ENCODE results near the gene SAMD5.

Gene SAMD5

GRCh38 chr6:147508042-147508865 is at the start of gene SAMD5:
Gene SAMD5, plus strand, starts transcription at chr6:147508690. Its CDS starts 239 bp downstream, at chr6:147508929.
- Histone ChIP-seq H3K4me3 (ENCODE audit: low read length) (peak within 1 kb of the TSS; percentile 74), H3K9ac (ENCODE audit: low read depth, low read length) (0 out of 2 replicates have a peak within 1 kb of the TSS, but pooled peaks have one; percentile 39), H3K27me3 (ENCODE audit: insufficient read depth, low read length) (peaks cover 100% of the 10 kb centered on the region), H3K36me3 (ENCODE audit: insufficient read depth, low read depth, low read length) (no peaks in the 10 kb centered on the region), H3K9me3 (ENCODE audit: insufficient read depth, low read depth, low read length) (no peaks in the 10 kb centered on the region), H3K4me1 (ENCODE audit: insufficient read depth, low read length) (peaks cover 4% of the 10 kb centered on the region; the same call in 1 of the 2 replicates), H3K27ac (ENCODE audit: low read length) (no peak within 1 kb of the TSS)

GRCh38 chr6:147459780-147460179 is 48.7 kb upstream of the SAMD5 start:
- Histone ChIP-seq H3K9me3 (ENCODE audit: insufficient read depth, low read depth, low read length) (no peaks in the 10 kb centered on the region), H3K27ac (ENCODE audit: low read length) (no peak overlapping the region), H3K4me3 (ENCODE audit: low read length) (no peak overlapping the region)

GRCh38 chr6:147463651-147464050 is 44.8 kb upstream of the SAMD5 start:
- Histone ChIP-seq H3K4me1 (ENCODE audit: insufficient read depth, low read length) (no peaks in the 10 kb centered on the region), H3K4me3 (ENCODE audit: low read length) (no peak overlapping the region), H3K27ac (ENCODE audit: low read length) (no peak overlapping the region), H3K27me3 (ENCODE audit: insufficient read depth, low read length) (no peaks in the 10 kb centered on the region), H3K36me3 (ENCODE audit: insufficient read depth, low read depth, low read length) (no peaks in the 10 kb centered on the region), H3K9ac (ENCODE audit: low read depth, low read length) (no peak overlapping the region), H3K9me3 (ENCODE audit: insufficient read depth, low read depth, low read length) (no peaks in the 10 kb centered on the region)

More at GRCh38 chr6:147459780-147460179, 48.7 kb upstream of the SAMD5 start:
- H3K36me3 ChIP-seq (ENCODE audit: insufficient read depth, low read depth, low read length): no peaks in the 10 kb centered on the region
- H3K4me1 ChIP-seq (ENCODE audit: insufficient read depth, low read length): no peaks in the 10 kb centered on the region
- no peak overlapping the region for H3K9ac ChIP-seq (ENCODE audit: low read depth, low read length)
- no peaks in the 10 kb centered on the region for H3K27me3 ChIP-seq (ENCODE audit: insufficient read depth, low read length)

- Histone ChIP-seq H3K9ac (ENCODE audit: low read depth, low read length) (no peak overlapping the region), H3K4me1 (ENCODE audit: insufficient read depth, low read length) (no peaks in the 10 kb centered on the region), H3K36me3 (ENCODE audit: insufficient read depth, low read depth, low read length) (no peaks in the 10 kb centered on the region), H3K9me3 (ENCODE audit: insufficient read depth, low read depth, low read length) (no peaks in the 10 kb centered on the region), H3K27ac (ENCODE audit: low read length) (no peak overlapping the region), H3K4me3 (ENCODE audit: low read length) (no peak overlapping the region), H3K27me3 (ENCODE audit: insufficient read depth, low read length) (no peaks in the 10 kb centered on the region)
Measured at GRCh38 chr6:147467428-147467827, 41.1 kb upstream of the SAMD5 start.

GRCh38 chr6:147467886-147468285 is 40.6 kb upstream of the SAMD5 start:
- Histone ChIP-seq H3K9ac (ENCODE audit: low read depth, low read length) (no peak overlapping the region), H3K27ac (ENCODE audit: low read length) (no peak overlapping the region), H3K27me3 (ENCODE audit: insufficient read depth, low read length) (no peaks in the 10 kb centered on the region), H3K4me1 (ENCODE audit: insufficient read depth, low read length) (no peaks in the 10 kb centered on the region), H3K4me3 (ENCODE audit: low read length) (no peak overlapping the region), H3K36me3 (ENCODE audit: insufficient read depth, low read depth, low read length) (no peaks in the 10 kb centered on the region), H3K9me3 (ENCODE audit: insufficient read depth, low read depth, low read length) (no peaks in the 10 kb centered on the region)

GRCh38 chr6:147468634-147469033 is 39.9 kb upstream of the SAMD5 start:
- Histone ChIP-seq H3K9me3 (ENCODE audit: insufficient read depth, low read depth, low read length) (no peaks in the 10 kb centered on the region), H3K36me3 (ENCODE audit: insufficient read depth, low read depth, low read length) (no peaks in the 10 kb centered on the region), H3K27me3 (ENCODE audit: insufficient read depth, low read length) (no peaks in the 10 kb centered on the region), H3K4me1 (ENCODE audit: insufficient read depth, low read length) (no peaks in the 10 kb centered on the region), H3K9ac (ENCODE audit: low read depth, low read length) (no peak overlapping the region), H3K4me3 (ENCODE audit: low read length) (no peak overlapping the region), H3K27ac (ENCODE audit: low read length) (no peak overlapping the region)

- H3K4me3 ChIP-seq (ENCODE audit: low read length): no peak overlapping the region
- H3K9ac ChIP-seq (ENCODE audit: low read depth, low read length): no peak overlapping the region
- H3K27me3 ChIP-seq (ENCODE audit: insufficient read depth, low read length): no peaks in the 10 kb centered on the region
- H3K9me3 ChIP-seq (ENCODE audit: insufficient read depth, low read depth, low read length): no peaks in the 10 kb centered on the region
- no peaks in the 10 kb centered on the region for H3K36me3 ChIP-seq (ENCODE audit: insufficient read depth, low read depth, low read length)
- H3K27ac ChIP-seq (ENCODE audit: low read length): no peak overlapping the region
- H3K4me1 ChIP-seq (ENCODE audit: insufficient read depth, low read length): no peaks in the 10 kb centered on the region
Measured at GRCh38 chr6:147479857-147480256, 28.6 kb upstream of the SAMD5 start.

GRCh38 chr6:147486683-147487082 is 21.8 kb upstream of the SAMD5 start:
- no peak overlapping the region for H3K27ac ChIP-seq (ENCODE audit: low read length)

GRCh38 chr6:147497472-147497871 is 11.0 kb upstream of the SAMD5 start:
- Histone ChIP-seq H3K4me3 (ENCODE audit: low read length) (no peak overlapping the region), H3K4me1 (ENCODE audit: insufficient read depth, low read length) (no peaks in the 10 kb centered on the region), H3K27me3 (ENCODE audit: insufficient read depth, low read length) (peaks cover 32% of the 10 kb centered on the region), H3K9ac (ENCODE audit: low read depth, low read length) (no peak overlapping the region), H3K9me3 (ENCODE audit: insufficient read depth, low read depth, low read length) (peaks cover 12% of the 10 kb centered on the region), H3K36me3 (ENCODE audit: insufficient read depth, low read depth, low read length) (no peaks in the 10 kb centered on the region), H3K27ac (ENCODE audit: low read length) (no peak overlapping the region)

More at GRCh38 chr6:147486683-147487082, 21.8 kb upstream of the SAMD5 start:
- Histone ChIP-seq H3K4me3 (ENCODE audit: low read length) (no peak overlapping the region), H3K36me3 (ENCODE audit: insufficient read depth, low read depth, low read length) (no peaks in the 10 kb centered on the region), H3K9me3 (ENCODE audit: insufficient read depth, low read depth, low read length) (no peaks in the 10 kb centered on the region), H3K4me1 (ENCODE audit: insufficient read depth, low read length) (no peaks in the 10 kb centered on the region), H3K27me3 (ENCODE audit: insufficient read depth, low read length) (no peaks in the 10 kb centered on the region), H3K9ac (ENCODE audit: low read depth, low read length) (no peak overlapping the region)

- peaks cover 93% of the 10 kb centered on the region for H3K27me3 ChIP-seq (ENCODE audit: insufficient read depth, low read length)
- H3K9me3 ChIP-seq (ENCODE audit: insufficient read depth, low read depth, low read length): no peaks in the 10 kb centered on the region
- H3K9ac ChIP-seq (ENCODE audit: low read depth, low read length): no peak overlapping the region
- no peaks in the 10 kb centered on the region for H3K36me3 ChIP-seq (ENCODE audit: insufficient read depth, low read depth, low read length)
- peaks cover 8% of the 10 kb centered on the region; the same call in 1 of the 2 replicates for H3K4me1 ChIP-seq (ENCODE audit: insufficient read depth, low read length)
- no peak overlapping the region for H3K4me3 ChIP-seq (ENCODE audit: low read length)
- H3K27ac ChIP-seq (ENCODE audit: low read length): no peak overlapping the region
Measured at GRCh38 chr6:147503587-147503986, 4.9 kb upstream of the SAMD5 start.

- H3K36me3 ChIP-seq (ENCODE audit: insufficient read depth, low read depth, low read length): no peaks in the 10 kb centered on the region
- no peak overlapping the region for H3K4me3 ChIP-seq (ENCODE audit: low read length)
- H3K9me3 ChIP-seq (ENCODE audit: insufficient read depth, low read depth, low read length): no peaks in the 10 kb centered on the region
- no peak overlapping the region for H3K9ac ChIP-seq (ENCODE audit: low read depth, low read length)
- peaks cover 8% of the 10 kb centered on the region; the same call in 1 of the 2 replicates for H3K4me1 ChIP-seq (ENCODE audit: insufficient read depth, low read length)
- no peak overlapping the region for H3K27ac ChIP-seq (ENCODE audit: low read length)
- H3K27me3 ChIP-seq (ENCODE audit: insufficient read depth, low read length): peaks cover 100% of the 10 kb centered on the region
Measured at GRCh38 chr6:147504848-147505247, 3.6 kb upstream of the SAMD5 start.

- Histone ChIP-seq H3K36me3 (ENCODE audit: insufficient read depth, low read depth, low read length) (no peaks in the 10 kb centered on the region), H3K9ac (ENCODE audit: low read depth, low read length) (no peak overlapping the region), H3K27me3 (ENCODE audit: insufficient read depth, low read length) (peaks cover 100% of the 10 kb centered on the region), H3K4me3 (ENCODE audit: low read length) (peak overlapping the region; percentile 74), H3K9me3 (ENCODE audit: insufficient read depth, low read depth, low read length) (no peaks in the 10 kb centered on the region), H3K4me1 (ENCODE audit: insufficient read depth, low read length) (peaks cover 8% of the 10 kb centered on the region; the same call in 1 of the 2 replicates), H3K27ac (ENCODE audit: low read length) (no peak overlapping the region)
Measured at GRCh38 chr6:147506704-147507114, 1.8 kb upstream of the SAMD5 start.
